Activated CD8-positive, alpha-beta memory T cell treated with anti-CD3 and anti-CD28 coated beads, Interleukin-2, amount 50 U/mL, for 1 hour (primary cell): ENCODE measurements around the gene INPP5D.
"Not testable (repeated sequence)": the region's sequence is repeated elsewhere in the genome, so short reads cannot be mapped to it uniquely, and the experiment has no call there.

Experiments used
- DNase-seq: peaks from one replicate; pipeline ENCODE4 v3.0.0-alpha.2; 2020; ENCODE audit errors: extremely low read depth

Gene INPP5D

GRCh38 chr2:233032551-233033320 is 27.4 kb upstream of the INPP5D start, which contains the start of gene NEU2:
Gene NEU2, plus strand, starts transcription at chr2:233032672. Its CDS starts 0 bp downstream, at chr2:233032672.
- DNase-seq, result no peak

GRCh38 chr2:233033672-233034071 is 26.5 kb upstream of the INPP5D start:
- no peak for DNase-seq

- DNase-seq, result no peak
Observed at GRCh38 chr2:233034091-233034882, 25.9 kb upstream of the INPP5D start.

GRCh38 chr2:233035426-233036161 is 24.5 kb upstream of the INPP5D start:
- DNase-seq, result no peak

GRCh38 chr2:233036162-233036838 is 23.8 kb upstream of the INPP5D start:
- DNase-seq, result no peak

- DNase-seq, result no peak
Observed at GRCh38 chr2:233037078-233037477, 23.1 kb upstream of the INPP5D start.

- no peak for DNase-seq
Observed at GRCh38 chr2:233039212-233039845, 20.8 kb upstream of the INPP5D start.

GRCh38 chr2:233039846-233040530 is 20.2 kb upstream of the INPP5D start:
- DNase-seq, result no peak

- DNase-seq, result no peak
Observed at GRCh38 chr2:233040571-233040970, 19.6 kb upstream of the INPP5D start.

GRCh38 chr2:233041722-233042323 is 18.3 kb upstream of the INPP5D start:
- no peak for DNase-seq

GRCh38 chr2:233042549-233042948 is 17.6 kb upstream of the INPP5D start:
- DNase-seq, result no peak

GRCh38 chr2:233044974-233045605 is 15.1 kb upstream of the INPP5D start:
- no peak for DNase-seq

GRCh38 chr2:233047206-233047605 is 12.9 kb upstream of the INPP5D start:
- no peak for DNase-seq

GRCh38 chr2:233047667-233048066 is 12.5 kb upstream of the INPP5D start:
- DNase-seq, result no peak

- no peak for DNase-seq
Observed at GRCh38 chr2:233048569-233049193, 11.5 kb upstream of the INPP5D start.

- no peak for DNase-seq
Observed at GRCh38 chr2:233049194-233049761, 10.9 kb upstream of the INPP5D start.

- DNase-seq, result no peak
Observed at GRCh38 chr2:233051241-233052149, 8.6 kb upstream of the INPP5D start.

GRCh38 chr2:233052517-233052916 is 7.6 kb upstream of the INPP5D start:
- not testable (repeated sequence) for DNase-seq
